T1000 (cell line): ENCODE results near the gene PREX1.
A peak's percentile ranks its signal among the peaks of the same experiment; 100 is the strongest.
"Not testable (repeated sequence)": the region's sequence is repeated elsewhere in the genome, so short reads cannot be mapped to it uniquely, and the experiment has no call there.

ENCODE experiments used
- DNase-seq: peaks from one replicate; lab custom pipeline; 2025; ENCODE audit warnings: mixed read lengths; lab: John Stamatoyannopoulos, UW

PREX1 gene

DNA sequence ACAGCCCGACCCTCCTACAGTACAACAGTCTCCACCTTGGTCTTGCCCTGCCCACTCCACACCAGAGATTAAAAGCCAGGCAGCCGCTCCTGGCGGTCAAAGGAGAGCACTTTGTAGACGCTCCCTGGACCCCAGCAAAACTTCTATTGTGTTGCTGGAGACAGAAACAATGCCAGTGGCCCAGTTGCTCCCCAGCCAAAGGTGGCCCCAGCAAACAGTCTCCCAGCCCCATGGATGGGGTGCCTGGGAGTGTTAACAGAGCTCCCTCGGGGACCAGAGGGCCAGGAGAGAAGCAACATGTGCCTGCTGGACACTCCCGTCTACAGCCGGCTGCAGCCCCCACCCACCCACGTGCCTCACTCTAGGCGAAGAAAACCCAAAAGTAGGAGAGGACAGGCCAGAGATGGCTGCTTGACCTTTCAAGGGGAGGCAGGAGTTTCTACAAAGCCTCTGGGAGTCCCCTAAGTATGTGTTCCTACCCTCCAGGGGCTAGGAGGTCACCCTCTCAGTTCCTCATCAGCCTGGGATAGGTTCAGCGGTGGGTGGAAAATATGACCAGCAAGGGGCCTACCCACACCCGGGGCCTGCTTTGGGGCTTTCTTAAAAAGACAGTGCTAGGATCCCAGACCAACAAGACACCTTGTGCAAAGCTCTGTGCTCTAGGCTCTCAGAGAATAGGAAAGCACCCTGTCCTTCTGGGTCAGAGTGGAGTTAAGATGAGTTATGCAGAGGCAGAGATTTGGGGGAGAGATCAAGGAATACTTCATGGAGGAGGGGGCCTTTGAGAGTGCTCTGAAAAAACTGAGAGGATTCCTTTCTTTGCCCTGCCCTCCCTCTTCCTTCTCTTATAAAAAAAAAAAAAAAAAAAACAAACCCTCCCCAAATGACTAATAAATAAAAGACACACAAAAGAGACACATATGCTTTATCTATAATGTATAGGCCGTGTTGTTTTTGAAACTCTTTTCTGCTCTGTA is 19.0 kb upstream of the PREX1 start:
- no peak for DNase-seq

DNA sequence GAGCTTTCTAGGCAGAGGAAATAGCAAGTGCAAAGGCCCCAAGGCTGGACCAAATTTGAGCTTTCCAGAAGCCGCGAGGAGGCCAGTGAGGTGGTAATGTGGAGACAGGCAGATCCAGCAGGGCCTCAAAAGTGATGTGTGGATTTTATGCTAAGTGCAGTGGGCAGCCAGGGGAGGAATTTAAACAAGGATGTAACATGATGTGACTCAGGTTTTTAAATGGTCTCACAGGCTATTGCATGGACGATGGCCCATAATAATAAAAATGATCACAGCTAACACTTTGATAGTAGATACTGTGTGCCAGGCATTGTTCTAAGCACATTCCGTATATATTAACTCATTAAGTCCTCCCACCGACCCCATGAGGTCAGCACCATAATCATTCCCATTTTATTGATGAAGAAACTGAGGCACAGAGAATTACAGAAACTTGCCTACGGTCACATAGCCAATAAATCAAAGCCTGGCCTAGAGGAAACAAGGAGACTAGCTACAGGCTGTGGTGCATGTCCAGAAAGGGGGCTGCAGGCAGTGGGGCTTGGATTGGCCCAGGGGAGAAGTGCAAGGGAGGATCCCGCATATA is 18.0 kb upstream of the PREX1 start:
- peak; percentile 38 for DNase-seq

DNA sequence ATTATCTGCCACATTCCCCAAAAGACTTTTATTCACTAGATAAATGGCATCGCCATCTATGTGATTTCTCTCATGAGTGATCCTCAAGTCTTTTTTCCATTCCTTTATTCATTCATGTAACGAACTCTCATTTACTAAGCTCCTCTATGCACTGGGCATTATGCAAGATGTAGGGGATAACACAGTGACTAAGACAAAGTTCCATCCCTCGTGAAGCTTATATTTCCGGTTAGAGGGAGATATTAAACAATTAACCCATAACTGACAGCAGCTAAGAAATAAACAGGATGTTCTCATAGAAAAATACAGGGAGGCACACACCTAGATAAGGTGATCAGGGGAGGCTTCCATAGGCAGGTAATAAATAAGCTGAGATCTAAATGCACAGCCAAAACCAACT is 17.2 kb upstream of the PREX1 start:
- DNase-seq = no peak

DNA sequence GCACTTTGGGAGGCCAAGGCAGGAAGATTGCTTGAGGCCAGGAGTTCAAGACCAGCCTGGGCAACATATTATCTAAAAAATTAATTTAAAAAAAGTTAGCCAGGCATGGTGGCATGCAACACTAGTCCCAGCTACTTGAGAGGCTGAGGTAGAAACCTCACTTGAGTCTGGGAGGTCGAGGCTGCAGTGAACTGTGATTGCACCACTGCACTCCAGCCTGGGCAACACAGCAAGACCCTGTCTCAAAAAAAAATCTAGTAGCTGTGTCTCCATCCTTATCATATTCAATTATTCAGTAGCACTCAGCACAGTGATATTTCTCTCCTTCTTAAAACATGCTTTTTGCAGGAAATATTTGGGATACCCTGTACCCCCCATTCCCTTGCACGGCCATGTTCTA is 16.1 kb upstream of the PREX1 start:
- not testable (repeated sequence) for DNase-seq

DNA sequence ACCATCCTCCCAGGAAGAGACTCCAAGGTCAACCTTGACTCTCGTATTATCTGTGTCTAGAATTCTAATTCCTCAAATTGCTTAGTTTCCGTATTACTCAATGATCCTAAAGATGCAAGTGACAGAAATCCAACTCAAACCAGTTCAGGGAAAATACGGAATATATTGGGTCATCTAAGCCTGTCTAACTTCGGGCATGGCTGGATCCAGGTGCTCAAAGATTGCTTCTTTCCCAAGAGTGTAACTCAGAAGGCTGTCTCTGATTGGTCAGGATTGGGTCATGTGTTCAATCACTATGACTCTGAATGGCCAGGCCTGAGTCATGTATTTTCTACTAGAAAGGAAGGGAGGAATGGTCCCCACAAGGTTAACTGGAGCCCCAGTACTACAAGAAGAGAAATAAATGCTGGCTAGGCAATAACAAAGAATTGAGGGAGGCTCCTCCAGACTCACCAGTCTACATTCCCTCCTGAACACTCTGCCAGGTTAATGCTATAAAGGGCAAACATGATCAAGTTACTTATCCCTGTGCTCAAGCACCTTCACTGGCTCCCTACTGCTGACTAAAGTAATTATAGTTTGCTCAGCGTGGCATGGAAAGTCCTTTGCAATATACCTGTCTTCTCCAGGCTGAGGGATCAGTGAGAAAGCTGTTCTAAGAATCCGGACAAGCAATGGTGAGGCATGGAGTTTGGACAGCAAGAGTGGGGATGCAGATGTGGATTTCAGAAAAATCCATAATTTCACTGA is 15.4 kb upstream of the PREX1 start:
- no peak for DNase-seq

DNA sequence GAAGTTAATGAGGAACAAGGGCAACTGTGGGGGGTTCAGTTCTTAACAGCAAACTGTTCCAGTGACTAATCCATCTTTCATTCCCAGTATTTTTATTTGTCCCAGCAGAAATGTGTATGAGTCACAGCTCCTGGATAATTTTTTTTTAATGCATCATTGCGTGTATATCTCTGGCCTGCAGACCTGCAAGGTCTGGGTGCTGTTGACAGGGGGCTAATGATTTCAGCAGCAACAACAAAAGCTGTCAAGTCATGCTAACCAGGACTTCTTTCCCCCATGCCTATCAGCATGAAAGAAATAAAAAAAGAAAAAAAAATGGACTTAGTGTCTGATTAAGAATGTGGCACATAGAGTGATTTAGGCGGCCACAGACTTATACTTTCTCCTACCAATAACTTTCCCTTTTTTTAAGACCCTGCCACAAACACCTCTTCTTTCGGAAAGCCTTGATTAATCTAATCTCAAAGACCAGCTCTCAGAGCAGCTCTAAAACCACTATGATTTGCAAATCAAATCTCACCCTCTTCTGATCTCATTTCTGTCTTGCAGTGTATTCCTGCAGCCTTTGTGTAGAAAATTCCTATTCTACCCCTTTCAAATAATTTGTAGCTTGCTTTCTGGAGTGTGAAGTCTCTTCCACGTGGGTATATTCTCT is 14.2 kb upstream of the PREX1 start:
- peak; percentile 57 for DNase-seq

DNA sequence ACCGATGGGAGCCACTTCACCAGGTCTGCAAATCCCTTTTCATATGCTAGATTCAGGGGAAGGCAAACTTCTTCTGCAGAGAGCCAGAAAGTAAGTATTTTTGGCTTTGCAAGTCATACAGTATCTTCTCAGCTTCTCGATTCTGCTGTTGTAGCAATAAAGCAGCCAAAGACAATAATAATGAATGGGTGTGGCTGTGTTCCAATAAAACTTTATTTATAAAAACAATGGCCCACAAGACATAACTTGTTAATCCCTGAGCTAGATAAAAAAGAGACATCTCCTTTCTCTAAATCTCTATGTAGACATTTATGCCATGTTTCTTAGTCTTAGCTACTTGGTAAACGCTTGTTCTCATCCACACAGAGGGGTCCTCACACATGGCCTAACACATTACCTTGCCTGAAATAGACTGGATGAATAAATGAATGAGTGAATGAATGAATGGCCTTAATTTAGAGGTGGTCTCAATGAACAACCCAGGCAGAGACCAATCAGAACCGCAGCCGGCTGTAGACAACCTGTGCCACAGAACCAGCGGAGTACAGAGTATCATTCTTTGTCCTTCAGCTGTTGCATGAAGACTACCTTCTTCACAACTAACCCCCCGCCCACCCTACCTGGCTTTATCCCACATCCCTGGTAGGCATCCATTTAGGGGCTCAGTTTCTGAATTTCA is 13.5 kb upstream of the PREX1 start:
- DNase-seq = no peak

- DNase-seq = no peak
Observed at GRCh38 chr20:48839154-48839917, 11.5 kb upstream of the PREX1 start.

DNA sequence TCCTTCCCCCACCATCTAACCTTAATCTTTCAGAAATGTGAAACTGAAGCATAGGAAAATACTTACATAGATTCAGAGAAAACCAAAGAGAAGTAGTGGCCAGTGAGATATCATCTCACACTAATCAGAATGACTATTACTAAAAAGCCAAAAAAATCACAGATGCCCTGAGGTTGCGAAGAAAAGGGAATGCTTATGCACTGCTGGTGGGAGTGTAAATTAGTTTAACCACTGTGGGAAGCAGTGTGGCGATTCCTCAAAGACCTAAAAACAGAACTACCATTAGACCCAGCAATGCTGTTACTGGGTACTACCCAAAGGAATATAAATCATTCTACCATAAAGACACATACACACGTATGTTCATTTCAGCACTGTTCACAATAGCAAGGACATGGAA is 9.2 kb upstream of the PREX1 start:
- no peak for DNase-seq

DNA sequence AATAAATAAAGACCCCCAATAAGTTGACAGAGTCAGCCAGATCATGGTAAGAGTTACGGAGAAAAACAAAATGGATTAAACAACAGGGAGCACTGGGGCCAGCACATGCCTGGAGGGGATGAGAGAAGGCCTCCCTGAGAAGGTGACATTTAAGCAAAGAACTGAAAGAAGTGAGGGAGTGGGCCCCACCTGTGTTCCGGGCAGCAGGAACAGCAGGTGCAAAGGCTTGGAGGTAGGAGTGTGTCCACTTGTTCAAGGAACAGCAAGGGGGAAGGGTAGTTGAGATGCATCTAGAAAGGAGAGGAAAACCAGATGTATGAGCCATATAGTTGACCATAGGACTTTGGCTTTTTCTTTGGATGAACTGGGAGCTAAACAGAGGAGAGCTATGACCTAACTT is 7.6 kb upstream of the PREX1 start:
- DNase-seq = no peak

DNA sequence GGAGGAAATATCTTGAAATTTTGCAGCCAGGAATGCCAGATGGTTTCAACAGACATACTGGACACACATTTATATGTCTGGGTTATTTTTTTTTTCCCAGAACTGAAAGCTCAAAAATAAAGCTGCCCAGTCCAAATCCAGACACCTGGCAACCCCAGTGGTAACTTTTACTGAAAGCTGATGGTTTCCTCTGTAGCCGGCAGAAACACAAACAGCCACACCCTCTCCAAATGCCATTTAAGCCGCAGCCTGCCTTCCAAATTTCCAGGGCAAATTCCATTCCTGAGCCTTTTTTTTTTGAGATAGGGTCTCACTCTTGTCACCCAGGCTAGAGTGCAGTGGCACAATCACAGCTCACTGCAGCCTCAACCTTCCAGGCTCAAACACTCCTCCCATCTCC is 6.5 kb upstream of the PREX1 start:
- no peak for DNase-seq

GRCh38 chr20:48832405-48832730 is 4.6 kb upstream of the PREX1 start:
- DNase-seq = no peak

GRCh38 chr20:48831718-48832404 is 4.1 kb upstream of the PREX1 start:
- DNase-seq = peak; percentile 73

- DNase-seq = no peak
Observed at GRCh38 chr20:48830826-48831318, 3.1 kb upstream of the PREX1 start.

- no peak for DNase-seq
Observed at GRCh38 chr20:48829940-48830339, 2.1 kb upstream of the PREX1 start.

- no peak for DNase-seq
Observed at GRCh38 chr20:48828734-48829460, 1.1 kb upstream of the PREX1 start.

- DNase-seq = peak; percentile 31
Observed at GRCh38 chr20:48826883-48827771, 672 bp downstream of the PREX1 start.

GRCh38 chr20:48826480-48826879 is 1.3 kb downstream of the PREX1 start:
- DNase-seq = not testable (repeated sequence)
